OCI-LY7 (cell line): ENCODE data around the gene LRP5.

Experiments used
- EZH2phosphoT487 ChIP-seq: fragments of 200-600 bp; sonication (generic); IDR thresholded peaks from 2 replicates; pipeline ENCODE4 v1.6.1; 2018; ENCODE audit warnings: low read depth, borderline replicate concordance, mild to moderate bottlenecking, mixed run types, antibody characterized with exemption, low read length, moderate library complexity, mixed read lengths
- TF ChIP-seq, protein P1 (sequence below): fragments of 200-600 bp; sonication (generic); conservative IDR thresholded peaks from 2 replicates; pipeline ENCODE4 v1.5.1; 2014; ENCODE audit warnings: mild to moderate bottlenecking, antibody characterized with exemption, low read length, moderate library complexity, mixed read lengths

DNA sequence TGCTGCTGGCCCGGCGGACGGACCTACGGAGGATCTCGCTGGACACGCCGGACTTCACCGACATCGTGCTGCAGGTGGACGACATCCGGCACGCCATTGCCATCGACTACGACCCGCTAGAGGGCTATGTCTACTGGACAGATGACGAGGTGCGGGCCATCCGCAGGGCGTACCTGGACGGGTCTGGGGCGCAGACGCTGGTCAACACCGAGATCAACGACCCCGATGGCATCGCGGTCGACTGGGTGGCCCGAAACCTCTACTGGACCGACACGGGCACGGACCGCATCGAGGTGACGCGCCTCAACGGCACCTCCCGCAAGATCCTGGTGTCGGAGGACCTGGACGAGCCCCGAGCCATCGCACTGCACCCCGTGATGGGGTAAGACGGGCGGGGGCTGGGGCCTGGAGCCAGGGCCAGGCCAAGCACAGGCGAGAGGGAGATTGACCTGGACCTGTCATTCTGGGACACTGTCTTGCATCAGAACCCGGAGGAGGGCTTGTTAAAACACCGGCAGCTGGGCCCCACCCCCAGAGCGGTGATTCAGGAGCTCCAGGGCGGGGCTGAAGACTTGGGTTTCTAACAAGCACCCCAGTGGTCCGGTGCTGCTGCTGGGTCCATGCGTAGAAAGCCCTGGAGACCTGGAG, 74.1 kb downstream of the LRP5 start:
- TF ChIP-seq, protein P1, sequence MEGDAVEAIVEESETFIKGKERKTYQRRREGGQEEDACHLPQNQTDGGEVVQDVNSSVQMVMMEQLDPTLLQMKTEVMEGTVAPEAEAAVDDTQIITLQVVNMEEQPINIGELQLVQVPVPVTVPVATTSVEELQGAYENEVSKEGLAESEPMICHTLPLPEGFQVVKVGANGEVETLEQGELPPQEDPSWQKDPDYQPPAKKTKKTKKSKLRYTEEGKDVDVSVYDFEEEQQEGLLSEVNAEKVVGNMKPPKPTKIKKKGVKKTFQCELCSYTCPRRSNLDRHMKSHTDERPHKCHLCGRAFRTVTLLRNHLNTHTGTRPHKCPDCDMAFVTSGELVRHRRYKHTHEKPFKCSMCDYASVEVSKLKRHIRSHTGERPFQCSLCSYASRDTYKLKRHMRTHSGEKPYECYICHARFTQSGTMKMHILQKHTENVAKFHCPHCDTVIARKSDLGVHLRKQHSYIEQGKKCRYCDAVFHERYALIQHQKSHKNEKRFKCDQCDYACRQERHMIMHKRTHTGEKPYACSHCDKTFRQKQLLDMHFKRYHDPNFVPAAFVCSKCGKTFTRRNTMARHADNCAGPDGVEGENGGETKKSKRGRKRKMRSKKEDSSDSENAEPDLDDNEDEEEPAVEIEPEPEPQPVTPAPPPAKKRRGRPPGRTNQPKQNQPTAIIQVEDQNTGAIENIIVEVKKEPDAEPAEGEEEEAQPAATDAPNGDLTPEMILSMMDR = no peak
- no peak for TF ChIP-seq EZH2phosphoT487
